ENCODE measurements around the gene IL16.
"Not testable (repeated sequence)": the region's sequence is repeated elsewhere in the genome, so short reads cannot be mapped to it uniquely, and the experiment has no call there.

The IL16 gene

GRCh38 chr15:81346611-81347010 lies 149.9 kb downstream of the IL16 start:
- no peak overlapping the region for H3K4me3 ChIP-seq (ENCODE audit: low read depth, low read length)
- H3K27ac ChIP-seq: no peak overlapping the region
- H3K27me3 ChIP-seq (ENCODE audit: control insufficient read depth, insufficient read depth, low read length): no peaks in the 10 kb centered on the region
- TF ChIP-seq, protein P1, sequence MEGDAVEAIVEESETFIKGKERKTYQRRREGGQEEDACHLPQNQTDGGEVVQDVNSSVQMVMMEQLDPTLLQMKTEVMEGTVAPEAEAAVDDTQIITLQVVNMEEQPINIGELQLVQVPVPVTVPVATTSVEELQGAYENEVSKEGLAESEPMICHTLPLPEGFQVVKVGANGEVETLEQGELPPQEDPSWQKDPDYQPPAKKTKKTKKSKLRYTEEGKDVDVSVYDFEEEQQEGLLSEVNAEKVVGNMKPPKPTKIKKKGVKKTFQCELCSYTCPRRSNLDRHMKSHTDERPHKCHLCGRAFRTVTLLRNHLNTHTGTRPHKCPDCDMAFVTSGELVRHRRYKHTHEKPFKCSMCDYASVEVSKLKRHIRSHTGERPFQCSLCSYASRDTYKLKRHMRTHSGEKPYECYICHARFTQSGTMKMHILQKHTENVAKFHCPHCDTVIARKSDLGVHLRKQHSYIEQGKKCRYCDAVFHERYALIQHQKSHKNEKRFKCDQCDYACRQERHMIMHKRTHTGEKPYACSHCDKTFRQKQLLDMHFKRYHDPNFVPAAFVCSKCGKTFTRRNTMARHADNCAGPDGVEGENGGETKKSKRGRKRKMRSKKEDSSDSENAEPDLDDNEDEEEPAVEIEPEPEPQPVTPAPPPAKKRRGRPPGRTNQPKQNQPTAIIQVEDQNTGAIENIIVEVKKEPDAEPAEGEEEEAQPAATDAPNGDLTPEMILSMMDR (IDR thresholded peaks at IDR 0.05): no peak
- no peaks in the 10 kb centered on the region for H3K36me3 ChIP-seq (ENCODE audit: control insufficient read depth, insufficient read depth, low read length)
- H3K4me1 ChIP-seq: no peaks in the 10 kb centered on the region
- no peak overlapping the region for H3K9ac ChIP-seq
- H2AFZ ChIP-seq: no peak overlapping the region
- no peaks in the 10 kb centered on the region for H3K9me3 ChIP-seq (ENCODE audit: control insufficient read depth, low read length)
- H3K79me2 ChIP-seq: no peaks in the 10 kb centered on the region
- H3K4me2 ChIP-seq (ENCODE audit: low read length): no peak overlapping the region

- Histone ChIP-seq H3K36me3 (ENCODE audit: control insufficient read depth, insufficient read depth, low read length) (no peaks in the 10 kb centered on the region), H3K79me2 (no peaks in the 10 kb centered on the region), H3K9me3 (ENCODE audit: control insufficient read depth, low read length) (no peaks in the 10 kb centered on the region), H3K4me3 (ENCODE audit: low read depth, low read length) (no peak overlapping the region), H3K27ac (no peak overlapping the region), H3K9ac (no peak overlapping the region), H3K4me1 (no peaks in the 10 kb centered on the region), H2AFZ (no peak overlapping the region), H3K27me3 (ENCODE audit: control insufficient read depth, insufficient read depth, low read length) (no peaks in the 10 kb centered on the region), H3K4me2 (ENCODE audit: low read length) (no peak overlapping the region)
- TF ChIP-seq, protein P1 (IDR thresholded peaks at IDR 0.05): no peak
Observed at GRCh38 chr15:81347910-81348309, 151.2 kb downstream of the IL16 start.

GRCh38 chr15:81348691-81349090 lies 152.0 kb downstream of the IL16 start:
- not testable (repeated sequence) for H3K27me3 ChIP-seq (ENCODE audit: control insufficient read depth, insufficient read depth, low read length); H3K36me3 ChIP-seq (ENCODE audit: control insufficient read depth, insufficient read depth, low read length); H3K27ac ChIP-seq; H3K9ac ChIP-seq; H2AFZ ChIP-seq; H3K79me2 ChIP-seq; H3K4me2 ChIP-seq (ENCODE audit: low read length); H3K4me3 ChIP-seq (ENCODE audit: low read depth, low read length); H3K4me1 ChIP-seq; H3K9me3 ChIP-seq (ENCODE audit: control insufficient read depth, low read length)

GRCh38 chr15:81349271-81349670 lies 152.6 kb downstream of the IL16 start:
- Histone ChIP-seq H3K4me2 (ENCODE audit: low read length) (no peak overlapping the region), H3K9me3 (ENCODE audit: control insufficient read depth, low read length) (no peaks in the 10 kb centered on the region), H3K36me3 (ENCODE audit: control insufficient read depth, insufficient read depth, low read length) (no peaks in the 10 kb centered on the region), H2AFZ (no peak overlapping the region), H3K4me3 (ENCODE audit: low read depth, low read length) (no peak overlapping the region), H3K27ac (no peak overlapping the region), H3K27me3 (ENCODE audit: control insufficient read depth, insufficient read depth, low read length) (no peaks in the 10 kb centered on the region), H3K9ac (no peak overlapping the region), H3K4me1 (no peaks in the 10 kb centered on the region), H3K79me2 (no peaks in the 10 kb centered on the region)
- TF ChIP-seq, protein P1 (IDR thresholded peaks at IDR 0.05): no peak

- Histone ChIP-seq H3K9me3 (ENCODE audit: control insufficient read depth, low read length) (no peaks in the 10 kb centered on the region), H2AFZ (no peak overlapping the region), H3K27me3 (ENCODE audit: control insufficient read depth, insufficient read depth, low read length) (no peaks in the 10 kb centered on the region), H3K4me2 (ENCODE audit: low read length) (no peak overlapping the region), H3K27ac (no peak overlapping the region), H3K4me3 (ENCODE audit: low read depth, low read length) (no peak overlapping the region), H3K4me1 (no peaks in the 10 kb centered on the region), H3K36me3 (ENCODE audit: control insufficient read depth, insufficient read depth, low read length) (no peaks in the 10 kb centered on the region), H3K9ac (no peak overlapping the region), H3K79me2 (no peaks in the 10 kb centered on the region)
- TF ChIP-seq, protein P1 (IDR thresholded peaks at IDR 0.05): no peak
Observed at GRCh38 chr15:81351651-81352050, 155.0 kb downstream of the IL16 start.
